Stimulated activated CD4-positive, alpha-beta T cell treated with anti-CD3 and anti-CD28 coated beads, Interleukin-1b, Interleukin-23, amount 100 ng/mL, for 48 hours (primary cell): ENCODE measurements around the gene HIGD2B.
"Not testable (repeated sequence)": the region's sequence is repeated elsewhere in the genome, so short reads cannot be mapped to it uniquely, and the experiment has no call there.

ENCODE experiments used
- DNase-seq: peaks from one replicate; pipeline ENCODE4 v3.0.0-alpha.2; 2020

HIGD2B gene

DNA sequence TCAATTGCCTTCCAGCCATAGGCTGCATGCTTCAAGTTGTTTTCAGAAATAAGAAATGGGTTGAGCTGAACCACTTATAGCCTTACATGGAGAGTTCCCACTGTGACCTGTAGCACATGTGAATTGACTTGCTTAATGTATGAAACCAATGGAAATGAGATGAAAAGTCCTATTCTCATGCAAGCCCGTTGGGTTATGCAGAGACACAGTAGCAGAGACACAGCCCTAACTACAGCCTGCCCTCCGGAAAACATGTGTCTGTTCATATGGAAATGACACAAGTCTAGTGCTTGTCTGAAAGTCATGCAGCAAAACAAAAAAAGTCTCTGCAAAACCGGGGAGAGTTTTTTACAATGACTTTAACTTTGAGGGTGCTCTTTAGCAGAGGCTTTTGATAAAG is 14.5 kb downstream of the HIGD2B start:
- no peak for DNase-seq

DNA sequence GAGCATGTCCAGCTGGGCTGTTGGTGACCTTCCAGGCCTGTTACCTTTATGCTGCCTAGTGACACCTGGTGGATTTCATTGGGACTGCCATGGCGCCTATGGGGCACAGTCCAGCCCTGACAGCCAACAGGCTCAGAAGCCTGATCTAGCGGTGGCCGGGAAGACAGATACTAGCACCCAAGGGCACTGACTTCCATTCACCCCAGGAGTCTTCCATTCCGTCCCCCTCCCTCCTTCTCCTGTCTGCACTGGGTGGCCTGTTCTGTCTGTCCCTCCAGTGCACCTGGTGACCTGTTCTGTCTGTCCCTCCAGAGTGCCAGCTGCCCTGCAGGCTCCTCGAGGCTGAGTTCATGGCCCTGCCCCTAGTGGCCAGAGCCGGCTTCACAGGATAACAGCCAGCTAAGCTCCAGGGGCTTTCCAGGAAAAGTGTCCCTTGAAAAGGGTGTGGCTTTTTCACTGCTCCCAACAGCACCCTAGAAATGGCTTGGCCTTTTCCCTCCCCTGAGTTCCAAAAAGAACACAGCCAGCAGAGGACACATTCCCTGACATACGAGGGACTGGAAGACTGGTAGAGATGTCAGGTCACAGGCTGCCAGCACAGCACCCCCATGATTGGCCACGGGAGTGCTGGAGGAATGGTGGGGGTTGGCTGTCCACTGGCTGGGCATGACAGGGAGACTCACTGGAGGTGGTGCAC is 15.2 kb downstream of the HIGD2B start:
- DNase-seq: peak; percentile 74

DNA sequence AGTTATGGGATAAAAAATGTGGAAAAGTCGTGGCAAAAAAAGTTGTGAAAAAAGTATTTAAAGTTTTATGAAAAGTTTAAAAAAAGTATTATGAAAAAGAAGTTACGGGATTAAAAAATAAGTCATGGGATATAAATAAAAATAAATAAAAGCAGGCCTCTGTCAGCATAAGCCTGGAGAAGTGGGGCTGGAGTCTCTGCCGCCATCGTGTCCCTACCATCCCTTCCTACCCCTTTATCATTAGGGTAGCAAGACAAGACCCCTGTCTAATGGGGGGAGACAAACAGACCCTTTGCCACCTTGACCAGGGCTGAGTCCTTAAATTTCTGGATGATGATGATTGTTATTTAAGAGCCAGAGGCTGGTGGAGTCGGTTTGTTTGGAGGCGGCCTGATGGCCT is 16.2 kb downstream of the HIGD2B start:
- not testable (repeated sequence) for DNase-seq

DNA sequence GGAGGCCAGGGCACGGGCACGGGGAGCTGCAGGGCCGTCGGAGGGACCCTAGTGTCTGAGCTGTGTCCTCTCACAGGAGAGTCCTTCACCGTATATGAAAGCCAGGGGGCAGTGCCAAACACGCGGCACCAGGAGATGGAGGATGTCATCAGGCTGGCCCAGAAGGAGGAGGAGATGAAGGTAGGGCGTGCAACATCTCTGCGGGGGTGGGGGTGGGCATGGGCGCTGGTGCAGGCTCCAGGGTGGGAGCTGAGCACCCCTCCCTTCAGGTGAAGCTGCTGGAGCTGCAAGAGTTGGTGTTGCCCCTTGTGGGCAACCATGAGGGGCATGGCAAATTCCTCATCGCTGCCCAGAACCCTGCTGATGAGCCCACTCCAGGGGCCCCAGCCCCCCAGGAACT is 20.3 kb downstream of the HIGD2B start:
- DNase-seq: not testable (repeated sequence)

DNA sequence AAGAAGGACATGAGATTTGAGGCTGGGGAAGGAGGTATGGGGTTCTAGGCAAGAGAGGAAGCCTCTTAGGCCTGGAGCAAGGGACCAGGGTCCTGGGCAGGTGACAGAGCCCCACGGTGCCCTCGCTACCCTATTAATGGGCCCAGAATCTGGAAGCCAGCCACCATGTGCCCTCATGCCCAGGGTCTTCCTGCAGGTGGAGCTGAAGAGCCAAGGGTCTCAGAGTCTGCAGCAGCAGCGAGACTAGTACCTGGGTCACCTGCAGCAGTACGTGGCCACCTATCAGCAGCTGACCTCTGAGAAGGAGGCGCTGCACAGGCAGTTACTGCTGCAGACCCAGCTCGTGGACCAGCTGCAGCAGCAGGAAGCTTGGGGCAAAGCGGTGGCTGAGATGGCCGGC is 22.1 kb downstream of the HIGD2B start:
- DNase-seq: not testable (repeated sequence)

DNA sequence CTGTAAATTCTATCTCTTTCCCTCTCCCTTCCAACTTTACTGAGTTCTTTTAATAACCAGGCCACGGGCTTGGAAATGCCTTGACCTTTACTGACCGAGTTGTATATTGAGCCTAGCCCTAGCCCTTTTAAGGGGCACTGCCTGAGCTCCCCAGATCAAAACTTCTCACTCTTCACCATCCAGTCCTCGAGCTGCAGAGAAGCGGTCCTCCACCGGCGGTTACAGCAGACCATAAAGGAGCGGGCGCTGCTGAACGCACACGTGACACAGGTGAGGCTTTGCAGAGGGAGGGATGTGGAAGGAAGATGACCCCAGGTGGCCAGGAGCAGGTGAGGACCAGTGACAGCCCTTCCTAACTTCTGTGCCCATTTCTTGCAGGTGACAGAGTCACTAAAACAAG is 24.9 kb downstream of the HIGD2B start:
- not testable (repeated sequence) for DNase-seq

DNA sequence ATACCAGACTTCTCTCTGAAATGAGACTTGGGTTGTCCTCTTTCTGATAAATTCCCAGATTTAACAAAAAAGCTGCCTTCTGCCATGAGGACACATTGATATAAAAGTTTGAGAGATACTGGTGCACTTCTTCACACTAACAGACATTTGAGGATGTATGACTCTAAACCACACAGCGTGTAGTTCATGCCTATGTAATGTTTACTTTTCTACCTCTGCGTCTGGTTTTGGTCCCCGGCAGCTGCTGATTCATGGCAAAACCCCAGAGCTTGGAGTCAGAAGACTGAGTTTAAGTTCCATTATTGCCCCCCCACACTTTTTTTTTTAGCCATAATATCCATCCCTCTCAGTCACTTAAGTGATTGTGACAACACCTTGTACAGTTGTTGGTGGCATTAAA is 30.0 kb downstream of the HIGD2B start:
- DNase-seq: not testable (repeated sequence)

DNA sequence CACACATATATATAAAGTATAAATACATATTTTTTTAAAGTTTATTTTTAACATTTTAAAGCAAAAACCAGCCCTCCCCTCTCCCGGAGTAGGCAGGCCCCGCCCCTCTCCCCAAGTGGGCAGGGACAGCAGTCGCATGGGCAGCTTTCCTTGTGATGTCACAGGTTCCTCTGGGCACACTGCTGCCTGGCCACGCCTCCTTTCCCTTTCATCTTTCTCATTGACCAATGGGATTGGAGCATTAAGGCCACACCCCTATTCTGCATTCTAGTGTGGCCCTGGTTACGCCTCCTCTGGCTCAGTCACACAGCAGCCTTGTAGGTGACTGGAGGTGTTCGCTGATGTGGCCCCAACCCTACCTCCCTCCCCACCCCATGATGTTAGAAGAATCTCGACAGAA is 31.6 kb downstream of the HIGD2B start, which contains the start of gene GOLGA6B:
Gene GOLGA6B (plus strand): TSS at position 301 of the 400 bp plus-strand sequence. CDS start 41 bp downstream, at position 342.
- DNase-seq: not testable (repeated sequence)

DNA sequence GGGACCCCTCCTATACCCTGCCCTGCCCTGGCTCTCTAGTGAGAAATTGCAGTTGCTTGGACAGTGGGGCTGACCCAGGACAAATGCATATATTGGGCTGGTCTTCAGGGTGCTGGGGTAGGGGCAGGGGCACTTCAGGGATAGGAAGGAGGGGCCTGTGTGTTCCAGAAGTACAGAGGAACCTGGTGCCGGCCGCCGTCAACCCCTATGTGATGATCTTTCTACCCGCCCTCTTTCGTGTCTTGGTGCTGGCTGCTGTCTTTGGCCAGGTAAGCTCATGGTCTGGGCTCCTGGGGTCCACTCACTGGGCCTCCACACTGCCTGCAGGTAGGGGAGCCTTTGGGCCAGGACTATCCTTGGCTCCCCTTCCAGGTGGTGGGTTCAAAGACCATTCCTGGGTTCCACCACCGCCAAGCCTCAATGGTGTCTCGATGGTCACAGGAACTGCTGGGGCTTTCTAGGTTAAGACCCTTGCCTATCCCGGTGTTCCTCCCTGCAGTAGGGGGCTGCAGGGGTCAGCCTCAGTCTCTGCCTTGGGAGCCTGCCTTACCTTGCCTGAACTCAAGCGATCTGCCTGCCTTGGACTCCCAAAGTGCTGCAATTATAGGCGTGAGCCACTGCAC is 37.2 kb downstream of the HIGD2B start:
- DNase-seq: not testable (repeated sequence)

DNA sequence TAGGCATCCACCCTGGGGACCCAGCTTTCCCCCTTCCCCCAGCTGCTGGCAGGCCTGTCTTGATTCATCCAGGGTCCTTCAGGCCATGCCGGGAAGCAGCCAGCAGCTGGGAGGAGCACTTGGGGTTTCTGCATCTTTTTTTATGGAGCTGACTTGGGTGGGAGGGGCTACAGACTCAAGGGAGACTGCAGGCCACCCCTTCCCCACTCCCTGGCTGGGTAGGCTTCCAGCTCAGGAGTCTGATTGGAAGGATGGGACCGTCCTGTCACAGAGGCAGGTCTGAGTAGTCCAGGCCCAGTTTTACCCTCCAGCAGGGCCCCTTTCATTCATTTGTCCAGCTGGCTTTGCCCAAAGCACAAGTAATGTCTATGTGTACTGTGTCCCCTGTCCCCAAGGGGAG is 43.7 kb downstream of the HIGD2B start:
- not testable (repeated sequence) for DNase-seq

DNA sequence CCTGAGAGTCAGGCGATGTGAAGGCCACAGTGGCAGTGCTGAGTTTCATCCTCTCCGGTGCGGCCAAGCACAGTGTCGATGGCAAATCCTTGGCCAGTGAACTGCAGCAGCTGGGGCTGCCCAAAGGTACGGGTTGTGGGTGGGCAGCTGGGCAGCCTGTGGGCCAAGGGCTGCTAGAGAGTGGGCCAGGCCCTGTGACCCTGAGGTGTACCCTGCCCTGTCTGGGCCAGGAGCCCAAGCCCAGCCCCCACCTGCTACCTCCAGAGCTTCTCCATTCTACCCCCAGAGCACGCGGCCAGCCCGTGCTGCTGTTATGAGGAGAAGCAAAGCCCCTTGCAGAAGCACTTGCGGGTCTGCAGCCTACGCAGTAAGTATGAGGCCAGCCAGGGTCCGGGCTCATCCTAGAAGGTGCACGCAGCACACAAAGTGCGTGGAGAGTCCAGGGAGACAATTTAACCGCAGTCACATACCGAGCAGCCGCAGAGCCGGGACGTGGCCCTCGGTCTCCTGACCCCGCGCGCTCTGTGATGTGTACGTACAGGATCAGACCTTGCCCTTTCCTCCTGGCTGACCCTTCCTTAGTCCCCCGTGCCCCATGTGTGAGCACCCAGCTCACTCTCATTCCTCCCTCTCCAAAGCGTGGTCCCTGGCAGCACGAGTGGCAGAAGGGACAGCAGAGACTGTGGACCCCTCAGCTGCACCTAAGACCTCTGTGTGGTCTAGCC is 46.1 kb downstream of the HIGD2B start:
- not testable (repeated sequence) for DNase-seq

DNA sequence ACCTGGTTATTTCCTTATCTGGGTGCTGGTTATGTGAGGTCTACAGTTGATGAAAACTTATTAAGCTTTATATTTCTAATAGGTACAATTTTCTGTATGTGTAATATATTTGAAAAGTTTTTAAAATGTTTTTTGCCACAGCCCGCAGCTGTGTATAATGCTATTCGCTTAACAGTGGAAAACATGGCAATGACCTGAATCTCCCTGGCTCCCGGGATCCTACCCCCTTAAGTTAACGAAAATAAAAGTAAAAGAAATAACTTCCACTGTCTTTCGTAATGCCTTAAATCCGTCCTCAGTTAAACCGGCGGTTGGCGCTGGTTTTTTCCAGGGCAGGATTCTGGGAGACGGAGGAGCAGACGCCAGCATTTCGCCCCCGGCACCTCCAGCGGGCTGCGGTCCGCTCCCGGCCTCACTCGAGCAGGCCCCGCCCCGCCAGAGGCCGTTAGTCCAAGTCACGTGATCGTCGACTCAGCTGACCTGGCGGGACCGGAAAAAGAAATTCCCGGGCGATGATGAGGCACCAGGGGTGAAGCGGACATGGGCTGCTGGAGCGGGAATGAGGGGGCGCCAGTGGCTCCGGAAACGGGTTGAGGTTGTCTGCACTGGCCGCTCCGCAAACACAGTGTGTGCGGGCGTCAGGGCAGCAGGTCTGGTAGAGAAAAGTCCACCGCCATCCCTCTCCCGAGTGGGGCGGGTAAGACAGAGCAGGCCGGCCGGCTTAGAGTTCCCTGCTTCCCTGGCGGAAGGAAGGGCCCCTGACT is 49.3 kb downstream of the HIGD2B start:
- DNase-seq: peak; percentile 74

DNA sequence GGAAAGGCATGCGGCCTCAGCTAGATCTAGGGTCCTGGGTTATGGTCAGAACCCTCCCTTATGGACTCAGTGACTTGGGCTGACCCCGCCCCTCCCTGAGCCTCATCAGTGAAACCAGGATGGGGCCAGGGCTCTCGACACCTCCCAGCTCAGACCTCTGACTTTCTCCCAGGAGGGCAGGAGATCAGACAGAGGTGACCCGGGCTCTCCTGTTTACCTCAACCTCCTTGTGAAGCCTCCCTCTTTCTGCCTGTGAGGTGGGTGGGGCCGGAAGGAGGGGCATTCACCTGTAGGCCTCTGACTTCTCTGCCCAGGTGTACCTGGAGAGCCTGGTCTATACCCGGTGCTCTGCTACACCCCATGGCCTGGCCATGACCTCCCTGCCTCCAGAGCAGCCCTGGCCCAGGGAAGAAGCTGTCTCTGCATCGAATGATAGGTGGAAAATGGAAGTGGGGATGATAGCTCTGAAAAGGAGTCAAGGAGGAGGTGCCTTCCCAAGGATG is 56.9 kb downstream of the HIGD2B start:
- DNase-seq: not testable (repeated sequence)

DNA sequence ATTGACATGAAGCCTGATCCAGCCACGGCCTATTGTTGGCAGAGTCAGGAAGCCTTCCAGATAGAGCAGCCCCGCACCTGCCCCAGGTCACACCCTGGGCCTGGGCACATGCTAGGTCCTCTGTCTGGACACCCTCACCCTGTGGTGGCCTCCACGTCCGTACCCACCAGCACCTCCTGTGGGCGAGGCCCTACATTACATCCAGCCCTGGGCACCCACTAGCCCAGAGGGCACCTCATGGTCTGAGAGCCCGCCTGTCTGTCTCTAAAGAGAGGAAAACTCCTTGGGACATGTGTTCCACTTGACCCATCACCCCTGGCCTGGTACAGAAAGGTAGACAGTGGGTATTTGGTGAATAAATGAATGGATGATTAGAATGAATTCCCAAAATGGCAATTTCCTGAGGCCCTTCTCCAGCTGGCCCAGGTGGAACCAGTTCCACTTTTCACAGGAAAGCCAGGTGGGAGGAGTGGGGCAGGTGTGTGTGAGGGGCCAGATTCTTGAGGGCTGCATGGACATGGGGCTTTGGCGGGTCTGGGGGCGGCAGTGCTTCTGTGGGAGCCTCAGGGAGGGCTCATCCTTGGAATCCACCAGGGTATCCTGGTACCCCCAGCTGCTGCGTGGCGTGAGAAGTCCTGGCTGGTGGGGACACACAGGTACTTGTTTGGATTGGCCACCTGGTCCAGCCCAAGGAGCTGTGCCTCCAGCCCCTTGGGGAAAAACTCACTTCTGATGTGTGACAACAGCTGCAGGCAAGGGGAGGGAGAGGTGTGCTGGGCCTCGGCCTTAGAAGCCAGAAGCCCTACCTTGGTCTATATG is 57.5 kb downstream of the HIGD2B start:
- DNase-seq: not testable (repeated sequence)

DNA sequence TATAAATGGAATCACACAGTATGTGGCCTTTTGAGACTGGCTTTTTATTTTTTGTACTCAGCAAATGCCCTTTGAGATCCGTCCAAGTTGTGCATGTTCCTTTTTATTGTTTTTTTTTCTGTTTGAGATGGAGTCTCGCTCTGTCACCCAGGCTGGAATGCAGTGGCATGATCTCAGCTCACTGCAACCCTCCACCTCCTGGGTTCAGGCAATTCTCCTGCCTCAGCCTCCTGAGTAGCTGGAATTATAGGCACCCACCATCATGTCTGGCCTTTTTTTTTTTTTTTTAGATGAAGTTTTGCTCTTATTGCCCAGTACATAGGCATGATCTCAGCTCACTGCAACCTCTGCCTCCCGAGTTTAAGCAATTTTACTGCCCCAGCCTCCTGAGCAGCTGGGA is 59.8 kb downstream of the HIGD2B start:
- DNase-seq: not testable (repeated sequence)
